Measurements from ENCODE around the gene DNASE1L1.

DNASE1L1 gene

GRCh38 chrX:154358829-154359228 lies 50.2 kb downstream of the DNASE1L1 start:
- no peak for DNase-seq (ENCODE audit: extremely low read depth, low read depth)
- TF ChIP-seq, protein P1, sequence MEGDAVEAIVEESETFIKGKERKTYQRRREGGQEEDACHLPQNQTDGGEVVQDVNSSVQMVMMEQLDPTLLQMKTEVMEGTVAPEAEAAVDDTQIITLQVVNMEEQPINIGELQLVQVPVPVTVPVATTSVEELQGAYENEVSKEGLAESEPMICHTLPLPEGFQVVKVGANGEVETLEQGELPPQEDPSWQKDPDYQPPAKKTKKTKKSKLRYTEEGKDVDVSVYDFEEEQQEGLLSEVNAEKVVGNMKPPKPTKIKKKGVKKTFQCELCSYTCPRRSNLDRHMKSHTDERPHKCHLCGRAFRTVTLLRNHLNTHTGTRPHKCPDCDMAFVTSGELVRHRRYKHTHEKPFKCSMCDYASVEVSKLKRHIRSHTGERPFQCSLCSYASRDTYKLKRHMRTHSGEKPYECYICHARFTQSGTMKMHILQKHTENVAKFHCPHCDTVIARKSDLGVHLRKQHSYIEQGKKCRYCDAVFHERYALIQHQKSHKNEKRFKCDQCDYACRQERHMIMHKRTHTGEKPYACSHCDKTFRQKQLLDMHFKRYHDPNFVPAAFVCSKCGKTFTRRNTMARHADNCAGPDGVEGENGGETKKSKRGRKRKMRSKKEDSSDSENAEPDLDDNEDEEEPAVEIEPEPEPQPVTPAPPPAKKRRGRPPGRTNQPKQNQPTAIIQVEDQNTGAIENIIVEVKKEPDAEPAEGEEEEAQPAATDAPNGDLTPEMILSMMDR (IDR thresholded peaks at IDR 0.05; ENCODE audit: low read depth, low read length, missing control alignments): no peak
- no peak overlapping the region for H3K4me3 ChIP-seq (replicated peaks; ENCODE audit: low read depth, low read length)

- DNase-seq (ENCODE audit: extremely low read depth, low read depth): no peak
Measured at GRCh38 chrX:154358011-154358410, 51.0 kb downstream of the DNASE1L1 start.

GRCh38 chrX:154357205-154357604 lies 51.8 kb downstream of the DNASE1L1 start:
- DNase-seq (ENCODE audit: extremely low read depth, low read depth): no peak
- TF ChIP-seq, protein P1 (IDR thresholded peaks at IDR 0.05; ENCODE audit: low read depth, low read length, missing control alignments): no peak
- no peak overlapping the region for H3K4me3 ChIP-seq (replicated peaks; ENCODE audit: low read depth, low read length)

More at GRCh38 chrX:154358011-154358410, 51.0 kb downstream of the DNASE1L1 start:
- TF ChIP-seq, protein P1 (IDR thresholded peaks at IDR 0.05; ENCODE audit: low read depth, low read length, missing control alignments): no peak
- no peak overlapping the region for H3K4me3 ChIP-seq (replicated peaks; ENCODE audit: low read depth, low read length)

GRCh38 chrX:154356596-154356995 lies 52.5 kb downstream of the DNASE1L1 start:
- TF ChIP-seq, protein P1 (IDR thresholded peaks at IDR 0.05; ENCODE audit: low read depth, low read length, missing control alignments): no peak

DNA sequence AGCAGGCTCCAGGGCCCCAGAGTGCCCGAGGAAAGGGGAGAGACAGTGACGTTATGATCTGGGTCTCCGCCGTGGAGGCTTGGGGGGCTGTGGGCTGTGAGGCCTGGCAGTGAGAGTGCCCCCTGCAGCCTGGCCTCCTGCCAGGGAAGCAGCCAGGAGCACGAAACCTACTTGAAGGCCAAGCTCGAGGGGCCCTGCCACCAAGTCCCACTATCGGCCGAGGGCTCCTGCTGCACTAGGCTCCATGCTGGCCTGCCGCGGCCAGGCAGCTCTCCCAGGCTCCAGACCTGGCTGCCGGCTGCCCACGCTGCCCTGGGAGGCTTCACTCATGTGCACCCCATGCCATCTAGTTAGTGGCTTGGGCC lies 53.3 kb downstream of the DNASE1L1 start:
- H3K4me3 ChIP-seq (replicated peaks; ENCODE audit: low read depth, low read length): no peak overlapping the region
- DNase-seq (ENCODE audit: extremely low read depth, low read depth): no peak
- TF ChIP-seq, protein P1 (IDR thresholded peaks at IDR 0.05; ENCODE audit: low read depth, low read length, missing control alignments): no peak

More at GRCh38 chrX:154356596-154356995, 52.5 kb downstream of the DNASE1L1 start:
- no peak overlapping the region for H3K4me3 ChIP-seq (replicated peaks; ENCODE audit: low read depth, low read length)
- DNase-seq (ENCODE audit: extremely low read depth, low read depth): no peak

GRCh38 chrX:154355094-154355775 lies 53.8 kb downstream of the DNASE1L1 start:
- TF ChIP-seq, protein P1 (IDR thresholded peaks at IDR 0.05; ENCODE audit: low read depth, low read length, missing control alignments): no peak
- no peak overlapping the region for H3K4me3 ChIP-seq (replicated peaks; ENCODE audit: low read depth, low read length)
- DNase-seq (ENCODE audit: extremely low read depth, low read depth): no peak

DNA sequence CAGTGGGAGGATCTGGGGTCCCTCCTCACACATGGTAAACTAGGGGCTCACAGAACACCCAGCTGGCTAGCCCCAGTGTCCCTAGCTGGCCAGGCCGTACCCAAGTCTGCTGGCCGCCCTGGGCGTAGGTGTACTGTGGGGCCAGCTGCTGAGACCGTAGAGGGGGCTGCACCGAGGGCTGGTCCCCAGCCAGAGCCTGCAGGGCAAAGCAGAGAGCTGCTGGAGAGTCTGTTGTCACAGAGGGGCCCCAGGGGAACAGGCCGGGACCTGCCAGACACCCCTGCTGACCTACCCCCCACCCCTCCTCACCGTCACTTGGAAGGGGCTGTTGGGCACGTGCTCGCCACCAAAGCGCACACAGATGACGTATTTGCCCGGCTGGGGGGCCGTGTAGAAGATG lies 54.5 kb downstream of the DNASE1L1 start:
- no peak overlapping the region for H3K4me3 ChIP-seq (replicated peaks; ENCODE audit: low read depth, low read length)
- no peak for DNase-seq (ENCODE audit: extremely low read depth, low read depth)
- TF ChIP-seq, protein P1 (IDR thresholded peaks at IDR 0.05; ENCODE audit: low read depth, low read length, missing control alignments): no peak

Measured in HFF-Myc (cell line).